K562 (cell line): ENCODE measurements around the gene PTGR3. TPM values are rescaled to one million over a fixed set of nuclear protein-coding genes. Genes with fewer than 3 reads are reported as not detected.

ENCODE experiments used
- ATAC-seq: fragments of 200-7000 bp; cut with Tn5 transposase; 3 replicates; pipeline ENCODE4 v1.9.1; 2020; ENCODE audit warnings: moderate library complexity
- BruUV-seq: library from RNA; stranded (reverse); fragments of 400-500 nt; replicated peaks from 2 replicates; lab custom pipeline; 2021; lab: Mats Ljungman, UMichigan
- CTCF ChIA-PET: fragments of 300-600 bp; formaldehyde crosslinking; extraction: SDS; loops from one replicate; lab custom pipeline; 2021; ENCODE audit warnings: low intra/inter-chr PET ratio; lab: Yijun Ruan, JAX
- POLR2A ChIA-PET: fragments of 300-600, 350-650 bp; sonication (Branson Sonifier 250); formaldehyde crosslinking; extraction: SDS; loops from one replicate; lab custom pipeline; 2021; ENCODE audit warnings: antibody characterized with exemption, inconsistent platforms; lab: Yijun Ruan, JAX
- DNase-seq, 4 experiments: peaks; one replicate each; pipeline versions ENCODE4 v3.0.0 to v3.0.0-alpha.2; 2011 to 2018; ENCODE audit warnings: low spot score in 3 of 4, mixed read lengths in 3 of 4; ENCODE audit errors: extremely low read depth in 1 of 4
- FAIRE-seq: peaks from 2 replicates; lab custom pipeline; 2011; peaks lifted over from hg19 to GRCh38; lab: Jason Lieb, UNC
- H2AFZ ChIP-seq: 2 replicates; pipeline ENCODE4 v1.6.0; 2011; ENCODE audit warnings: low read depth, low read length, control low read depth, inconsistent platforms
- H3K27ac ChIP-seq: fragments of 200-600 bp; 3 replicates; pipeline ENCODE4 v1.8.0; 2011; ENCODE audit warnings: low read depth, mild to moderate bottlenecking, control low read depth, inconsistent platforms, low read length, moderate library complexity, mixed read lengths; ENCODE audit errors: extremely low read depth
- H3K27me3 ChIP-seq, 2 experiments: fragments of 300-600 bp in 1 of 2; 2 replicates in 1 of 2; 3 replicates in 1 of 2; pipeline versions ENCODE4 v1.6.0 to v1.8.0; 2011; ENCODE audit warnings: inconsistent platforms in 2 of 2, low read length in 2 of 2, mild to moderate bottlenecking in 1 of 2, mixed read lengths in 1 of 2, moderate library complexity in 1 of 2; ENCODE audit not compliant: control insufficient read depth in 2 of 2, insufficient read depth in 2 of 2
- H3K36me3 ChIP-seq: fragments of 300-600 bp; 3 replicates; pipeline ENCODE4 v1.8.0; 2011; ENCODE audit warnings: mild to moderate bottlenecking, low read length, inconsistent platforms; ENCODE audit not compliant: control insufficient read depth, insufficient read depth
- H3K4me1 ChIP-seq, 2 experiments: fragments of 200-600 bp in 1 of 2; replicated peaks in 1 of 2; 2 replicates in 1 of 2; 3 replicates in 1 of 2; pipeline versions ENCODE4 v1.5.1 to v1.8.0; 2011; ENCODE audit warnings: inconsistent platforms in 2 of 2, low read length in 2 of 2, mild to moderate bottlenecking in 1 of 2, mixed read lengths in 1 of 2, moderate library complexity in 1 of 2; ENCODE audit not compliant: control insufficient read depth in 2 of 2, insufficient read depth in 2 of 2
- H3K4me2 ChIP-seq: 2 replicates; pipeline ENCODE4 v1.6.1; 2011; ENCODE audit warnings: low read length, control low read depth, inconsistent platforms, mixed read lengths; ENCODE audit not compliant: insufficient read depth
- H3K4me3 ChIP-seq: fragments of 200-600 bp; sonication (generic), shearing (Covaris generic); 2 replicates; pipeline ENCODE4 v1.5.1; 2016; ENCODE audit warnings: control low read depth, inconsistent platforms
- H3K79me2 ChIP-seq: fragments of 200-600 bp; 3 replicates; pipeline ENCODE4 v1.8.0; 2011; ENCODE audit warnings: low read length, inconsistent platforms; ENCODE audit not compliant: control insufficient read depth, insufficient read depth
- H3K9ac ChIP-seq, 2 experiments: 2 replicates each; pipeline versions ENCODE4 v1.6.0 to v1.6.1; 2011; ENCODE audit warnings: low read depth in 2 of 2, low read length in 2 of 2, control low read depth in 1 of 2, inconsistent platforms in 1 of 2, mild to moderate bottlenecking in 1 of 2, mixed read lengths in 1 of 2; ENCODE audit not compliant: insufficient read depth in 1 of 2
- H3K9me1 ChIP-seq: one replicate; pipeline ENCODE4 v1.6.0; 2011; ENCODE audit warnings: inconsistent platforms, mild to moderate bottlenecking, low read length, moderate library complexity; ENCODE audit not compliant: control insufficient read depth, insufficient read depth
- H3K9me3 ChIP-seq: replicated peaks from 2 replicates; pipeline ENCODE4 v1.5.1; 2011; ENCODE audit warnings: low read depth, low read length, inconsistent platforms; ENCODE audit not compliant: control insufficient read depth, insufficient read depth
- H4K20me1 ChIP-seq: replicated peaks from 2 replicates; pipeline ENCODE4 v1.6.1; 2011; ENCODE audit warnings: low read length, inconsistent platforms, mixed read lengths; ENCODE audit not compliant: control insufficient read depth, insufficient read depth
- CCAR2 ChIP-seq: fragments of 200-400 bp; formaldehyde crosslinking; IDR thresholded peaks from 2 replicates; pipeline ENCODE4 v1.6.1; 2017; ENCODE audit warnings: mild to moderate bottlenecking, low read depth, low read length
- CHCHD3 ChIP-seq: fragments of 250-450 bp; sonication (Bioruptor Pico); IDR thresholded peaks from 2 replicates; pipeline ENCODE4 v2.1.2; 2022; ENCODE audit warnings: mild to moderate bottlenecking
- CHD4 ChIP-seq: fragments of 200-600 bp; sonication (generic); IDR thresholded peaks from 3 replicates; pipeline ENCODE4 v1.6.1; 2012; ENCODE audit warnings: low read depth, mild to moderate bottlenecking, mixed read lengths, low read length, inconsistent platforms; ENCODE audit not compliant: insufficient read depth, insufficient replicate concordance, poor library complexity, severe bottlenecking
- GABPB1 ChIP-seq: sonication (generic); formaldehyde crosslinking; IDR thresholded peaks from 2 replicates; pipeline ENCODE4 v1.8.0; 2022; ENCODE audit warnings: mild to moderate bottlenecking, missing genetic modification reagents
- HBP1 ChIP-seq: fragments of 450-650 bp; formaldehyde crosslinking; IDR thresholded peaks from 2 replicates; pipeline ENCODE4 v1.4.0; 2022; ENCODE audit warnings: missing genetic modification characterization
- MCM5 ChIP-seq: fragments of 450-650 bp; IDR thresholded peaks from 2 replicates; pipeline ENCODE4 v1.6.1; 2016; ENCODE audit warnings: low read depth
- NBN ChIP-seq: fragments of 450-650 bp; IDR thresholded peaks from 2 replicates; pipeline ENCODE4 v1.6.1; 2016; ENCODE audit warnings: low read depth, mild to moderate bottlenecking
- PRDM10 ChIP-seq: fragments of 450-650 bp; IDR thresholded peaks from 2 replicates; pipeline ENCODE4 v1.6.1; 2018; ENCODE audit not compliant: partially characterized antibody
- SMARCA4 ChIP-seq: fragments of 450-650 bp; IDR thresholded peaks from 2 replicates; pipeline ENCODE4 v1.6.1; 2016
- SMARCB1 ChIP-seq: IDR thresholded peaks from 2 replicates; pipeline ENCODE4 v1.6.1; 2011; ENCODE audit warnings: improper control_type of control experiment, low read depth; ENCODE audit not compliant: insufficient read length
- TEAD2 ChIP-seq: fragments of 450-650 bp; IDR thresholded peaks from 2 replicates; pipeline ENCODE4 v1.6.1; 2016; ENCODE audit warnings: missing genetic modification characterization, control low read depth, missing compliant biosample characterization
- TEAD4 ChIP-seq, 2 experiments: sonication (generic) in 1 of 2; formaldehyde crosslinking in 1 of 2; IDR thresholded peaks; 2 replicates each; pipeline versions ENCODE4 v1.6.1 to v1.8.0; 2012 to 2022; ENCODE audit warnings: borderline replicate concordance in 1 of 2, inconsistent platforms in 1 of 2, low read length in 1 of 2, mild to moderate bottlenecking in 1 of 2, missing genetic modification reagents in 1 of 2
- ZBTB7A ChIP-seq: IDR thresholded peaks from 2 replicates; pipeline ENCODE4 v1.6.1; 2011; ENCODE audit warnings: low read depth, mild to moderate bottlenecking, low read length, moderate library complexity, borderline replicate concordance; ENCODE audit not compliant: control insufficient read depth
- ZFPM2 ChIP-seq: fragments of 250-450 bp; sonication (Bioruptor Pico); IDR thresholded peaks from 2 replicates; pipeline ENCODE4 v1.5.1; 2022; ENCODE audit warnings: mild to moderate bottlenecking
- ZKSCAN8 ChIP-seq: fragments of 200-800 bp; sonication (Bioruptor generic); IDR thresholded peaks from 2 replicates; pipeline ENCODE4 v1.6.1; 2016; ENCODE audit warnings: missing genetic modification characterization, missing compliant biosample characterization
- ZNF24 ChIP-seq: fragments of 450-650 bp; IDR thresholded peaks from 2 replicates; pipeline ENCODE4 v1.6.1; 2016
- WGBS: fragments of 100-300 bp; shearing (Covaris generic); methylation state at CpG from one replicate; pipeline ENCODE4 v1.1.6; 2016; ENCODE audit warnings: low coverage, mixed read lengths; ENCODE audit not compliant: insufficient coverage; ENCODE audit errors: missing lambda C conversion rate; 5-methylcytosine and 5-hydroxymethylcytosine counted together
- in situ Hi-C: fragments of 300-500 bp; cut with MboI; formaldehyde crosslinking; loops from 4 replicates; pipeline ENCODE4 v1.15.0; 2018; ENCODE audit warnings: inconsistent platforms, mixed read lengths
- intact Hi-C: fragments of 100-400 bp; cut with micrococcal nuclease; formaldehyde crosslinking; loops from 2 replicates; pipeline ENCODE4 v1.14.2; 2022
- polyA plus RNA-seq, 8 experiments: library from polyadenylated mRNA; depleted of rRNA in 4 of 8; stranded (reverse) in 5 of 8; unstranded in 3 of 8; fragments of >200 nt; fragmentation: Nextera tagmentation in 2 of 8; fragmentation: Illumina TruSeq in 1 of 8; extraction: Ambion mirVana in 2 of 8; extraction: Trizol in 1 of 8; gene quantifications; 2 replicates each; pipeline versions ENCODE4 v1.2.1 to v1.2.3, GENCODE V29; 2011 to 2014; ENCODE audit warnings: inconsistent platforms in 1 of 8, missing spikeins in 1 of 8
- total RNA-seq, 7 experiments: library from RNA; depleted of rRNA in 6 of 7; stranded (reverse); fragments of >200 nt in 6 of 7; fragmentation: Illumina TruSeq in 2 of 7; extraction: Trizol in 2 of 7; gene quantifications; 2 replicates each; pipeline versions ENCODE4 v1.2.1 to v1.2.3, GENCODE V29; 2011 to 2021; ENCODE audit warnings: low replicate concordance in 1 of 7

PTGR3 gene
- total and polyA plus RNA-seq, 9 of the 15 experiments (the other 6 are each of a cell fraction or from before 2014, with no cell fraction given): 4.1 to 32.3 (median 15.3) TPM

GRCh38 chr18:75214332-75214690 lies 5.4 kb upstream of the PTGR3 start:
- in situ Hi-C loops: no loop called here
- no peaks in the 10 kb centered on the region for H3K27me3 ChIP-seq
- no peaks in the 10 kb centered on the region for H4K20me1 ChIP-seq
- no peaks in the 10 kb centered on the region for H3K36me3 ChIP-seq
- WGBS: 92% methylated on average over 5 of the region's 5 CpGs
- ATAC-seq (no peak), DNase-seq (no peak), FAIRE-seq (no peak)
- no peak overlapping the region for H3K4me3 ChIP-seq
- ChIA-PET POLR2A (no interaction called here), CTCF (no interaction called here)
- H3K9ac ChIP-seq: no peak overlapping the region
- intact Hi-C loops: no loop called here
- peaks cover 17 to 18% of the 10 kb centered on the region in 2 experiments; a peak in 4 of 5 replicates for H3K4me1 ChIP-seq
- no peak overlapping the region for H3K27ac ChIP-seq
- H3K9me1 ChIP-seq: no peaks in the 10 kb centered on the region
- TF ChIP-seq SMARCA4 (no peak), CHD4 (no peak), NBN (no peak), ZKSCAN8 (CRISPR knock-in tag) (no peak), SMARCB1 (no peak), CCAR2 (no peak), ZBTB7A (no peak), MCM5 (no peak), CHCHD3 (CRISPR knock-in tag) (no peak), ZNF24 (no peak), PRDM10 (no peak), HBP1 (CRISPR knock-in tag) (no peak), TEAD2 (tag) (no peak), ZFPM2 (CRISPR knock-in tag) (no peak), GABPB1 (CRISPR knock-in tag) (no peak), TEAD4 (IDR thresholded peaks at IDR 0.05; ENCODE audit: low read length) (no peak), TEAD4 (CRISPR knock-in tag; IDR thresholded peaks at IDR 0.05; ENCODE audit: borderline replicate concordance) (no peak)
- H3K9me3 ChIP-seq: no peaks in the 10 kb centered on the region
- H2AFZ ChIP-seq: no peak overlapping the region
- BruUV-seq: no TSS peak
- H3K4me2 ChIP-seq: no peak overlapping the region
- H3K79me2 ChIP-seq: peaks cover 14% of the 10 kb centered on the region; the same call in 2 of the 3 replicates
